Heart left ventricle (tissue), 13 donors: ENCODE results near the gene SPACA4.

Experiments used
- CTCF ChIP-seq, 12 donors: fragments of 200-600 bp; sonication (generic) in 4 of 12; IDR thresholded peaks; one replicate each; pipeline versions ENCODE4 v1.5.0 to v1.8.0; 2018 to 2022; ENCODE audit warnings: antibody characterized with exemption in 12 of 12, mild to moderate bottlenecking in 5 of 12
- POLR2A ChIP-seq, 2 donors: fragments of 450-650 bp; IDR thresholded peaks; one replicate each; pipeline ENCODE4 v1.6.1; 2017; ENCODE audit warnings: antibody characterized with exemption in 2 of 2, mild to moderate bottlenecking in 2 of 2, moderate library complexity in 2 of 2
- donor health status: ischemic (EF 13 %, LVEDD 7.1; RV severe dilation, severe dysfunction).
- donor health status: DM: no; HTN: yes; CAD: no.
- donor health status: DM: no; HTN: no; CAD: no.
- donor health status: ischemic (EF 25% LVEDD 6.9; RV normal size, moderate dysfunction).
- donor health status: ischemic (EF 25% LVEDD 5.7; RV mildly dilated, moderate dysfunction).
- donor health status: ischemic (EF 35%, LVEDD 5.7; RV mildly dilated, moderate dysfunction).
- donor health status: nonischemic (EF 11% LVEDD 7.7; RV severe dilation, severe dysfunction).
- donor health status: DM: yes; HTN: yes; CAD: no.
- donor health status: PGD.
- donor health status: ischemic (EF 29% LVEDD 5.4; RV normal size, mild dysfunction).
- donor health status: nonischemic (EF 23%, LVEDD 6.1; RV moderate dilation, normal function).

DNA sequence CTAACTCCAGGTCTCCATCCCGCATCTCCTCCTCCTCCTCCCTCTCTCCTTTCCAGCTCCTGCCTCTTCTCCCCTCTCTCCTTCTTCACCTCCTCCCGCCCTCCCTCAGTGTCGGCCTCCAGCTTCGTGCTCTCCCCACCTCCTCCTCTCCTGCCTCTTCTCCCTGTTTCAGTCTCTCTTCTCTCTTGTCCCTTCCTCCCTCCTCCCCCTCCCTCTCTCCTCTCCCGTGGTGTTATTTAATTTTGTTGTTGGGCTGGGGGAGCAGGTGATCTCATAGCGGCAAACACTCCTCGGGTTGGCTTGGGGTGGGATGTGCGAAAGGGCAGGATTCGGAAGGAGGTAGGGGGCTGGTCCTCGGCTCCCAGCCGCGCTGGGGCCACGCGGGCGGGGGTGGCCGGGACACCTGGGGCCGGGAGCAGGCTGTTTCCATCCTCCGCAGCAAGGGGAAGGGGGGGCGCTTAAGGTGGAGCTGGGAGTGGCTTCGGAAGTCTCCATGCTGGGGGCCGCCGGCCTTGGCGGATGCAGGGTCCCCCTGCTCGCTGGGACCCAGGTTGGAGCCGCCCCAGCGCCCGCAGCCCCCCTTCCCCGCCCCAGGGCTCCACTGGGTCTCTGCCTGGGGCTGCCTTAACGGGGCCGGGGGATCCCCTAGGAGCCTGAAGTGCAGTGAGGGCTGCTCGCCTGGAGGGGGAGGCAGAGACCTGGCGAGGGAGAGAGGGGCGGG, 39.6 kb downstream of the SPACA4 start, which contains the start of gene CA11:
- TF ChIP-seq CTCF (IDR thresholded peaks at IDR 0.05) (peak; percentile 82 to 98 (median 90)), POLR2A (IDR thresholded peaks at IDR 0.05) (no peak)
